Suppressor macrophage treated with lipopolysaccharide for 1 hour (primary cell): ENCODE measurements around the gene COL5A3.
A peak's percentile ranks its signal among the peaks of the same experiment; 100 is the strongest.

ENCODE experiments used
- DNase-seq, 3 donors: peaks; one replicate each; pipeline ENCODE4 v3.0.0-alpha.2; 2020 to 2022

COL5A3 gene

DNA sequence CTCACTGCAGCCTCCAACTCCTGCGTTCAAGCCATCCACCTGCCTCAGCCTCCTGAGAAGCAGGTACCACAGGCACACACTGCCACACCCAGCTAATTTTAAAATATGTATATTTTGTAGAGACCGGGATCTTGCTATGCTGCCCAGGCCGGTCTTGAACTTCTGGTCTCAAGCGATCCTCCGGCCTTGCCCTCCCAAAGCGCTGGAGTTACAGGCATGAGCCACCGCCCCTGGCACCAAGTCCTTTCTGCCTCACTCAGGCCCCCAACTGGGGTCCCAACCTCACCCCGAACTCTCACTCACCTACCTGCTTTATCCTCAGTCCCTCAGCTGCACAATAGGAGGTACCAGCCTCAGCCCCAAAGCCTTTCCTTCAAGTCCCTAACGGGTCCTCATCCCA lies 635 bp upstream of the COL5A3 start:
- DNase-seq, result no peak

DNA sequence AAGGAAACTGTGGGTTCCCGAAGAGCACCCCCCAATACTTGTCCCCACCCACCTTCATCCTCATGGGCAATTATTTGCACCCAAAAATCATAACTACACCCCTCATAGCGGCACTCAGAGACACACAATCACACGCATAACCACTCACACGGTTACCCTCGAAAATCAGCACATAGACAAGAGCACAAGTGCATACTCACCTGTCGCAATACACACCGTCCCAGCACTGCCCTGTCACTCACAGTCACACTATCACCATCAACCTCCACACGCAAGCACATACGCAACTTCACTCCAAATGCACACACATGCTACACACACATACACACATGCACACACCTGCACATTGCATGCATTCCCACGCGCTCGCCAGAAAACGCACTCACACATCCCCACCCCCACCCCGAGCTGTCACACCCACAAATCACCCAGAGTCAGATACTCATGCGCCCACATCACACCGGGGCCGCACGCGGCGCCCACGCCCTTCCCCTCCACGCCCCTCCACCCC lies 535 bp downstream of the COL5A3 start:
- no peak for DNase-seq

DNA sequence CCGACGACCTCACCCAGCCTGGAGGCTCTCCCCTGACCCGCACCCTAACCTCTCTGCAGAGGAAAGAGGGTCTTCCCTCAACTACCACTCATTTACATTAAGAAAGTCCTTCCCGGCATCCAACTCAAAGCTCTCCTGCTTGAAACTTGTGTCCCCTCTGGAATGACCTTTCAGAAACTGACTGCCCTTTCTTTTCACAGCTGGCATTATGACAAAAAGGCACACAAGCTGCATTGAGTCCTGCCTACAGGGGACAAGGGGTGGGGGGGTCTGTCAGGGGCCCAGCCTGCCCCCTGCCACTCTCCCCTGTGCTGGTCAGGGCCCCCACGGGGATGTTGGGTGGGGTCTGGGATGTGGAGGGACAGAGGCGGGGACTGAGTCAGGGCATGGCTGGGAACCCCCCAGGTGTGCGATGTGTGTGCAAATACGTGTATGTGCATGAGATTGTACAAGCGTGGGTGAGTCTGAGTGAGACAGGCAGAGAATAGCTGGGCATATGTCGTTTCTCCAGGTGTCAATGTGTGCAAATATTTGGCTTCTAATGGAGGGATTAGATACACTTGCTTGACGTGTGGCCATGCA lies 2.0 kb downstream of the COL5A3 start:
- no peak for DNase-seq

GRCh38 chr19:10007371-10008183 lies 2.7 kb downstream of the COL5A3 start:
- DNase-seq, result peak in 2 of 3 donors; percentile 21 to 55

GRCh38 chr19:10006752-10007323 lies 3.5 kb downstream of the COL5A3 start:
- DNase-seq, result no peak

- DNase-seq, result no peak
These were observed 4.0 kb downstream of the COL5A3 start for GRCh38 chr19:10006335-10006708.

- DNase-seq, result no peak
These were observed 4.5 kb downstream of the COL5A3 start for GRCh38 chr19:10005632-10006334.

DNA sequence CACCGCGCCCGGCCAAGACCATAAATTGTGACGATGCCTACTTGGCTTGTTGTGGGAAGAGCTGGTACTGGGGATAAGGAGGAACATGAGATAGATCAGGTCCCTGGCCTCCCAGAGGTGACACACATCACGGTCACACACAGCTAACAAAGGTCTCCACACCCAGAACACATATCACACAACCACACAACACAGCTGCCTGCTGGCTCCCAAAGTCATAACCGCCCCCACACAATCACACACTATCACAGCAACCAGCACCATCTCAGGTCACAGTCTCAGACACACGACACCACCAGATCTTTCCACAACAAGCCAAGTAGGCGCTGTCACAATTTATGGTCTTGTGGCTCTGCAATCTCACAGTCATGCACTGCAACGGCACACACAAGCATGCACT lies 5.7 kb downstream of the COL5A3 start:
- DNase-seq, result no peak

GRCh38 chr19:10003271-10003670 lies 7.0 kb downstream of the COL5A3 start:
- DNase-seq, result no peak

GRCh38 chr19:10001899-10002298 lies 8.4 kb downstream of the COL5A3 start:
- peak; percentile 29 to 56 (median 49) for DNase-seq

DNA sequence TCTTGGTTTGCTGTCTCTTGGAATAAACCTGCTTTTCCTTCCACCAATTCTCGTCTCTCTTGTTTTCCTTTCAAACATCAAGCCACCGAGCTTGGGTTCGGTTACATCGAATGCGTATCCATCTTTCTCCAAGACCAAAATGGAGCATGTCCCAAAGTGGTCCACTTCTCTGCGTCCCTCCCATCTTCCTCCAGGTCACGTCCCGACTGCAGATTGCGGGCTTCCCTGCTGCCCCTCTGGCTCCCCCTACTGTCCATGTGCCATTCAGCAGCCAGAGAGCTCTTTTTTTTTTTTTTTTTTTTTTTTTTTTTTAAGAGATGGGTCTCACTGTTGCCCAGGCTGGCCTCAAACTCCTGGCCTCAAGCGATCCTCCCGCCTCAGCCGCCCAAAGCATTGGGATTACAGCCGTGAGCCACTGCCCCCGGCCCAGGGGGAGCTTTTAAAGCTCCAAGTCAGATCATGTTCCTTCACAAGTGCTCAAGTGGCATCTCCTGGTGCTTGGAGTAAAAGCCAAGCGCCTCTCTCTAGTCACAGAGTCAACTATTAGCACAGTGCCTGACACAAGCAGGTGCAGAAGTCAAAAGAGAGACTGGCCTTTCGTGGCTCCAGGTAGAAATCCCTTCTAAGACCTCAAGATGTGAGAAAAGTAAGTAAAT lies 10.0 kb downstream of the COL5A3 start:
- DNase-seq, result peak; percentile 67 to 86 (median 76)

DNA sequence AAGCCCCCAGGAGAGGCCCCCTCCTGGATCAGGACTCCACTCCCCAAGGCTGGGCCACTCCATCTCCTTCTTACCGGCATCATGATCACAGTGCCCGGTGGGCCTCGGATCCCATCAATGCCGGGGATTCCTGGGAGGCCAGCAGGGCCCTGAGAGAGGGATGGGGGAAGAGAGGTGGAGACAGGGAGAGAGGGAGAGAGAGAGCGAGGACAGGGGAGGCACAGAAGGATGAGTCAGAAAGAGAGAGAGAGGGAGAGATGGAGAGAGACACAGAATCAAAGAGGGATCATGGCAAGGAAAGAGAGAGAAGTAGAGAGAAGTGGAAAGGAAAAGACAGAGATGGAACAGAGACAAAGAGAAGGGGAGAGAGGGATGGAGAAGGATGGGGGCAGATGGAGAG lies 13.8 kb downstream of the COL5A3 start:
- no peak for DNase-seq

DNA sequence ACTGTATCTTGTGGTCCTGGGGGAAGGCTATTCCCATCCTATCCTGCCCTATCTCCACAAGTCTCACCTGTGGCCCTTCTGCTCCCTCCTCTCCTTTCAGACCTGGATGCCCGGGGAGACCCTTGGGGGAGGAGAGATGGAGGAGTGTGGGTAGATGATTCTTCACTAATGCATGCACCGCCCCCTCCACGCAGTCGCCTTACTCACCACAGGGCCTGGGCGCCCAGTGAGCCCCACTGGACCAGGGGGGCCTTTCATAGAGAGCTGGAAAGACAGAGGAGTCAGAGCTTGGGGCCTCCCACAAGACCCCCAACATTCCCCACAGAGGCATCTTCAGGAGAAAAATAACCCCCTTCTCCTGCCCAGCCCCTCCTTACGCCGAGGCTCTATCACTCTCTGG lies 14.3 kb downstream of the COL5A3 start:
- DNase-seq, result no peak

DNA sequence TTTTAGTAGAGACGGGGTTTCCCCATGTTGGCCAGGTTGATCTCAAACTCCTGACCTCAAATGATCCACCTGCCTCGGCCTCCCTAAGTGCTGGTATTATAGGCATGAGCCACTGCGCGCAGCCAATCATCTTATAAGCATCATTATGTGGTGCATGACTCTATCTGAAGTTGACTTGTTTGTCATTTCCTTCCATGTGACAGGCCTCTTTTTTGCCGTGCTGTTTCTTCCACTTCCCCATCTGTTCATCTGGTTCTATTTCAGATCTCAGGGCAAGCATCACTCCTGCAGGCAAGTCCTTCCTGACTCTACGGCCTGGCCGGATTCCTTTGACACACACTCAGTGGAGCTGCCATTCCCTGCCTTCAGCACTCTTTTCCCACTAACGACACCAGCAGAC lies 15.2 kb downstream of the COL5A3 start:
- DNase-seq, result no peak

DNA sequence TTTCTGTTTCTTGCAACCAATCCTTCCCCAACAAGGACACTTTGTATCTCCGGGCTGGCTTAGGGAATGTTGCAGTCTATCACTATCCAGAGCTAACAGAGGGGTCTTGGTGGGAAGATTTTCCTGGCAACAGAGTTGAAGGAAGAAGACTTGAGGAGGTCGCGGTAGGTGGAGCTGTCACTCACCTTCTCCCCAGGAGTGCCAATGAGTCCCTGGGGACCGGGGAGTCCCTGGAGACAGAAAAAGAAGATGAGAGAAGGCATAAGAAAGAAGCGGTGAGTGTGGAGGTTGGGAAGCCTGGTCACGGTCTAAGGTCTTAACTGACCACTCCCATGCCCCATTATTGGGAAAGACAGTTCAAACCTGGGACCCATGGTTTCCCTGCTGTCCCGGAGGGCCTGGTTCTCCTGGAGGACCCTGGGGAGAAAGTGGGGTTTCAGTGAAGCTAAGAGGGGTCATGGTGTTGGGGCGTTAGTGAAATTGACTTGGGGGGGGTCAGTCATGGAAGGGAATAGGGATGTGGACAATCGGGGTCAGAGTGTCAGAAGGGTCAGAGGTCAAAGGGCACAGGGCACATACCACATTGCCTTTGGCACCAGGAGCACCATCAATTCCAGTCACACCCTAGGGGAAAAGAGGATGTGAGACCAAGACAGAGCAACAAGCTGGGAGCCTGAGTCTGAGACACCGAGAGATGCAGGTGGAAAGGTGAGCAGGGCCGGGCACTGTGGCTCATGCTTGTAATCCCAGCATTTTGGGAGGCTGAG lies 18.7 kb downstream of the COL5A3 start:
- no peak for DNase-seq

GRCh38 chr19:9989504-9989903 lies 20.8 kb downstream of the COL5A3 start:
- no peak for DNase-seq

- DNase-seq, result no peak
These were observed 23.5 kb downstream of the COL5A3 start for GRCh38 chr19:9986787-9987281.

GRCh38 chr19:9981406-9982260 lies 28.7 kb downstream of the COL5A3 start:
- DNase-seq, result peak in 2 of 3 donors; percentile 9 to 13

DNA sequence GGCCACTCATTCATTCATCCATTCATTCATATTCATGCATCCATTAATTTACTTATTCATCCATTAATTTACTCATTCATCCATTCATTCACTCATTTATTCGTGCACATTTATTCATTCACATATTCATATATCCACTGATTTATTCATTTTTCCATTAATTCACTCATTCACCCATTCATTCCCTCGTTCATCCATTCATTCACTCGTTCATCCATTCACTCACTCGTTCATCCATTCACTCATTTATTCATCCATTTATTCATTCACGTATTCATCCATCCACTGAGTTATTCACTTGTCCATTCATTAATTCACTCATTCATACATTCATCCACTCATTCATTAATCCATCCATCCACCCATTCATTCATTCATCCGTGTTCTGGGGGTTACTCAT lies 38.2 kb downstream of the COL5A3 start:
- DNase-seq, result no peak

DNA sequence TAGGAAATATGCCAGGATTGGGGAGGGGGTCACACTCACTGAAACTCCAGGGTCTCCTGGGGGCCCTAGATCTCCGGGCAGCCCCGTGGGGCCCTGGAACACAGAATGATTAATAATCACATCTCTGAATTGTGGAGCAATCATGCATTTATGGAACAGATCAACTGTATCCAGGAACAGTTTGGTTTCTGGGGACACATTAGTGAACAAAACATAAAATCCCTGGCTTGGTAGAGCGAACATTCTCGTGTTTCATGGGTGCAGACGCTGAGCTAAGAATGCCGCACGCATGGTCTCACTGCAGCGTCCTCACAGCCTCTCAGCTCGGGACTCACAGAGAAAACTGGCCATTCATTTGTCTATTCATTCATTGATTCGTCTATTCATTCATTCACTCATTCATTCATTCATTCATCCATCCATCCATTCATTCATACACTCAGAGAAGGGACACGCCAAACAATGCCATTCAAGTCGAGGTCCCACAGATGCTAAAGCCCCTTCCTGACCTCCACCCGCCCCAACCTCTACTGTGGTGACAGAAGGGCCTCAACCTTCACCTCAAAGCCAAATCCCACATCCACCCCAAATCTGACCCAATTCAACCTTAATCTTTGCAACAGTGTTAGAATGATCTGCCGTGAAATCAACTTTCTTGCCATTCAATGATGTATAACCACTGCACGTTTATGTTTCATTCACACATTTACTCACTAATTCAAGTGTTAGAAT lies 39.0 kb downstream of the COL5A3 start:
- DNase-seq, result no peak
